Amniotic epithelial cell (primary cell): ENCODE data around the gene AATK.
A peak's percentile ranks its signal among the peaks of the same experiment; 100 is the strongest.

Experiments
- DNase-seq: peaks from one replicate; pipeline ENCODE4 v3.0.0-alpha.2; 2010; ENCODE audit warnings: low read depth

The AATK gene, protein sequence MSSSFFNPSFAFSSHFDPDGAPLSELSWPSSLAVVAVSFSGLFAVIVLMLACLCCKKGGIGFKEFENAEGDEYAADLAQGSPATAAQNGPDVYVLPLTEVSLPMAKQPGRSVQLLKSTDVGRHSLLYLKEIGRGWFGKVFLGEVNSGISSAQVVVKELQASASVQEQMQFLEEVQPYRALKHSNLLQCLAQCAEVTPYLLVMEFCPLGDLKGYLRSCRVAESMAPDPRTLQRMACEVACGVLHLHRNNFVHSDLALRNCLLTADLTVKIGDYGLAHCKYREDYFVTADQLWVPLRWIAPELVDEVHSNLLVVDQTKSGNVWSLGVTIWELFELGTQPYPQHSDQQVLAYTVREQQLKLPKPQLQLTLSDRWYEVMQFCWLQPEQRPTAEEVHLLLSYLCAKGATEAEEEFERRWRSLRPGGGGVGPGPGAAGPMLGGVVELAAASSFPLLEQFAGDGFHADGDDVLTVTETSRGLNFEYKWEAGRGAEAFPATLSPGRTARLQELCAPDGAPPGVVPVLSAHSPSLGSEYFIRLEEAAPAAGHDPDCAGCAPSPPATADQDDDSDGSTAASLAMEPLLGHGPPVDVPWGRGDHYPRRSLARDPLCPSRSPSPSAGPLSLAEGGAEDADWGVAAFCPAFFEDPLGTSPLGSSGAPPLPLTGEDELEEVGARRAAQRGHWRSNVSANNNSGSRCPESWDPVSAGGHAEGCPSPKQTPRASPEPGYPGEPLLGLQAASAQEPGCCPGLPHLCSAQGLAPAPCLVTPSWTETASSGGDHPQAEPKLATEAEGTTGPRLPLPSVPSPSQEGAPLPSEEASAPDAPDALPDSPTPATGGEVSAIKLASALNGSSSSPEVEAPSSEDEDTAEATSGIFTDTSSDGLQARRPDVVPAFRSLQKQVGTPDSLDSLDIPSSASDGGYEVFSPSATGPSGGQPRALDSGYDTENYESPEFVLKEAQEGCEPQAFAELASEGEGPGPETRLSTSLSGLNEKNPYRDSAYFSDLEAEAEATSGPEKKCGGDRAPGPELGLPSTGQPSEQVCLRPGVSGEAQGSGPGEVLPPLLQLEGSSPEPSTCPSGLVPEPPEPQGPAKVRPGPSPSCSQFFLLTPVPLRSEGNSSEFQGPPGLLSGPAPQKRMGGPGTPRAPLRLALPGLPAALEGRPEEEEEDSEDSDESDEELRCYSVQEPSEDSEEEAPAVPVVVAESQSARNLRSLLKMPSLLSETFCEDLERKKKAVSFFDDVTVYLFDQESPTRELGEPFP (N-terminal part only)

DNA sequence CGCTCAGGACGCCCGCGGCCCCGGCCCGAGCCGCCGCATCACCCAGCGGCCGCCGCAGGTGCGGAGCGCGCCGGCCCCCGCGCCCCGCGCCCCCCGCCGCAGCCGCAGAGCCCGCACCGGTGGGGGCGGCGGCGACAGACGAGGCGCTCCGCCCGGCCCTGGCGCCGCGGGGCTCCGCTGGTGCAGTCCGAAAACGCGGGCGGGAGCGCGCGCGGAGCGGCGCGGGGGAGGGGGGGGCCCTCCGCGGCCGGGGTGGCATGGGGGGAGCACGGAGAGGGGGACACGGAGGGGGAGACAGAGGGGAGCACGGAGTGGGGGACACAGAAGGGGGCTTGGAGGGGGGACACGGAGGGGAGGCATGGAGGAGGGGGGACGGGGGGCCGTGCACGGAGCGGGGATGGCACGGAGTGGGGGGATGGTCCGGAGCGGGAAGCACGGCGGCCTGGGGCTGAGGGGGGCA lies at the start of gene AATK:
Gene AATK (minus strand): TSS at position 189 of the 460 bp plus-strand sequence. CDS start 229 bp downstream, outside the sequence.
- DNase-seq = no peak

DNA sequence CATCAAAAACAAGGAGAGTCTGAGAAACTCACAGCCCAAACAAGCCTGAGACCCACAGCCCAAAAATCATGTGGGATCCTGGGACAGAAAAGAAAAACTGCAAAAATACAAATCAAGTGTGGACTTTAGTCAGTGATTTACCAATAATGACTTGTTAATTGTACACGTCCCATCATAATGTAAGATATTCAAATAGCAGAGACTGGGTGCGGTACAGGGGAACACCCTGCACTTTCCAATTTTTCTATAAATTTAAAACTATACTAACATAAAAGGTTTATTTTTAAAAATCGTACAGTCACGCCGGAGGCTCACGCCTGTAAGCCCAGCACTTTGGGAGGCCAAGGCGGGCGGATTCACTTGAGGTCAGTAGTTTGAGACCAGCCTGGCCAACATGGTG lies 48.0 kb upstream of the AATK start:
- DNase-seq = no peak

DNA sequence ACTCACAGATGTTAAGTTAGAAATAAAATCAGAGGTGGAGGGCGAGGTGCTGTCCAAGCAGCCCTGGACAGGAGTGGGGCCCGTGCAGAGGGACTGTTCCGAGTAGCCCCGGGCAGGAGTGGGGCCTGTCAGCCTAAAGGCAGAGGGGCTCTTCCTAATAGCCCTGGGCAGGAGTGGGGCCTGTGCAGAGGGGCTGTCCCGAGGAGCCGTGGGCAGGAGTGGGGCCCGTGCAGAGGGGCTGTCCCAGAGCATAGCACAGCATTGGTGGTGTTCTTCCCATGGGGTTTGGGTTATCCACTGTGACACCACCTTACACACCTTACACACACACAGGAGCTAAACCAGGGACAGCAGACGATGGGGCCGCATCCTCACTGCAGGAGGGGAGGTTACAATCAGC lies 46.3 kb upstream of the AATK start:
- no peak for DNase-seq

DNA sequence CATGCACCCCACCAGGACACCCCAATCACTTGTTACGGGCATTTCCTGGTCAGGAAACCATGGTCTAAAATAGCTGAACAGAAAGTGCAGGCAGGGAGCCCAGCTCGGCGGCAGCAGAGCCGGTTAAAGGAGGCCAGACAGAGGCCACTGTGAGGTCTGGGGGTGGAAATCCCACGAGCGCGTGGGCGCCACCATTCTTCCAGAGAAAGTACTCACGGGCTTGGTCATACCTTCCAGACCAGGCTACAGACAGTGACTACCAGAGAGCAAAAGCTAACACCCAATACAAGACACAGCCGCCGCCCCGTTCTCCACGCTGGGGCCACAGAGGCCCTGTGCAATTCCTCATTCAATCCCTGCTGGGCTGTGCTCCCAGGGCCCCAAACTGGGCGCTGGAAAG lies 44.8 kb upstream of the AATK start:
- DNase-seq = peak; percentile 47

DNA sequence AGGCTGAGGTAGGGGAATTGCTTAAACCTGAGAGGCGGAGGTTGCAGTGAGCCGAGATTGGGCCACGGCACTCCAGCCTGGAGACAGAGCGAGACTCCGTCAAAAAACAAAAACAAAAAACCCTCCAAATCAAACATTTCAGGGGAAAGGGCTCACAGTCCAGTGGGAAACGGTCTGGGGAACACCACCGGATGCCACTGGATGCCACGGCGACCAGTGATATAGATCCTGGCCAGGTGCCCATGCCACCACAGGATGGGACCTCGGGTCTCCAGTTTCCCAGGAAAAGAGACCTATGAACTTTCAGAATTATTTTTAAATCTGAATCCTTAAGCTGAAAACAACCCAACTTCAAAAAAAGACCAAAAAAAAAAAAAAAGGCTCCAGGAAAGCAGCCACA lies 44.4 kb upstream of the AATK start:
- DNase-seq = no peak

DNA sequence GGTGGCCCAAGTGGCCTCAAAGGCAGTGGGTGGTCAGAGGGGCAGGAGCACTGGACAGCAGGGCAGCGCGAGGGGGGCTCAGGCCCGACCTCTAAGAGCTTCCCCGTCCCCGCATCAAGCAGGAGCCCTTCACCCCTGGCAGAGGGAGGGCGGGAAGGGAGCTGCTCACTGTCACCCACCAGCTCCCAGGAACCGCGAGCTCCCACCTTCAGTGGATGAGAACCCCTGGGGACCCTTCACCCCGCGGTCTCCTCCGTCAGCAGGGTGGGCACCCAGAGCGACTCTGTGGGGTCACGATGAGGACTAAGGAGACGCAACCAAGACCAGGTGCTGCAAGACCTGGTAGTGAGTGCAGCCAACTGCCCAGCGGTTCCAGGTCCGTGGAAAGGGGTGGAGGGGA lies 43.1 kb upstream of the AATK start:
- DNase-seq = no peak

DNA sequence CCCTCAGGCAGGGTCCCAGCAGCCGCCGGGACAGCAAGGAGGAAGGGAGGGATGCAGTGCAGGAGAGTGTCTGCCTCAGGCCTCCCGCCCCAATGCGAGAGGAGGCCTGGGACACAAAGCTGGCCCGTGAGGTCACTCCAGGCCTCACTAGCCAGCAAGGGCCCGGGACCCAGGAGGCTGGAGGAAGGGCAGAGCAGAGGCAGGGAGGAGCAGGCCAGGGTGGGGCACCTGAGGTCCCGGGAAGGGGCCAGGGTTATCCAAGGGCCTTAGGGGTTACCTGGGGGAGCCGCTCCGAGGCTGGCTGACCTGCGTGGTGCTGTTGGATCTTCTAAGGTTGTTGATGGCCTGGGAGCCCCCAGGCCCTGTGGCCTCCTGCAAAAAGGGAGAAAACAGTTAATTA lies 42.6 kb upstream of the AATK start:
- DNase-seq = no peak

DNA sequence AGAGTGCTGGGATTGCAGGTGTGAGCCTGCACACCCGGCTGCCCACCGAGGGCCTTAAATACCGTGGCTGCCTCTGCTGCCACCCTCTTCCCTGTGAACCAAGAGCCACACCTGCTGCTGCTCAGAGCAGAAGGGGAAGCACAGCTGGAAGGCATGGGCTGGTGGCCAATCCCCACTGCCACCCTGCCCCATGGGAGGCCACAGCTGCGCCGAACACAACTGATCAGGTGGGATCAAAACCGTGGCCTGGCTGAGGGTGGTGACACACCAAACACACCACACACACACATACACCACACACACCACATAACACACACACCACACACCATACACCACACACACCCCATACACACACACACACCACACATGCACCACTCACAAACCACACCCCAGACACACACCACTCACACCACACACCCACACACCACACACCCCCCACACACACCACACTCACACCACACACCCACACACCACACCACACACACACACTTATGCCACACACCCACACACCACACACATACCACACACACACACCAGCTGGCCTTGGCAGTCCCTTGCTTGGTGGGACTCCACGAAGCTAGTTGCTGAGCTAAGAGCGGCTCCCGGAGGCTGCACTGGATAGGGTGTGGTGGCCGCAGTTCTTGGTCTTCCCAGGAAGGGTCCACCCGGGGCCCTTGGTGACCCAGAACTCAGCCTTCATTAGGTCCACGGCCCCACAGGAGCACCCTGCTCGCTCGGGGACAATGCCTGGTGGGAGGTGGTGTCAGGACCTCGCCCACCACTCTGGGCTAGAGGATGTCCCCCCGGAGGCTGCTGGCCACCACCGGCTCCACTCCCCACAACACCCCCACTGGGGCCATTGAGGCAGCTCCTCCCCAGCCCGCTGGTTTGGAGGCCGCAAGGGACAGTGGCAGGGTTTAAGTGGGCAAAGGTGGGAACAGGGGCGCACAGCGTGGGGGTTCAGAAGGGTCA lies 41.9 kb upstream of the AATK start:
- no peak for DNase-seq

DNA sequence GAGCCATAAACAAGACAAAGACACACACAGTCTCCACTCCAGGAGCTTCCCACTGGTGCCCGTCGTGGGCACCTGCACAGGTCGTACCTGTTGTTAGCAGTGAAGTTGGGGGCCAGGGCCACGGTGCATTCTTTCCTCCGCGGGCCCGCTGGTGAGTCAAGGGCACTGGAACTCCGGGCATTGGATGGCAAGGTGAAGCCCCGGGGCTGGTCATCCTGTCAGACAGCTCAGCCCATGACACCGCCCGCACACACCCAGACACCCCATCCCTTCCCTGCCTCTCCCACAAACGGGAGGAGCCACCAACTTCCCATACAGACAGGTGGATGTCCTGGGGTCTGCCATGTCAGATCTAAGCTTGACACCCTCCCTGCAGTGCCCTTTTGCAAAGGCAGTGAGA lies 40.6 kb upstream of the AATK start:
- no peak for DNase-seq

DNA sequence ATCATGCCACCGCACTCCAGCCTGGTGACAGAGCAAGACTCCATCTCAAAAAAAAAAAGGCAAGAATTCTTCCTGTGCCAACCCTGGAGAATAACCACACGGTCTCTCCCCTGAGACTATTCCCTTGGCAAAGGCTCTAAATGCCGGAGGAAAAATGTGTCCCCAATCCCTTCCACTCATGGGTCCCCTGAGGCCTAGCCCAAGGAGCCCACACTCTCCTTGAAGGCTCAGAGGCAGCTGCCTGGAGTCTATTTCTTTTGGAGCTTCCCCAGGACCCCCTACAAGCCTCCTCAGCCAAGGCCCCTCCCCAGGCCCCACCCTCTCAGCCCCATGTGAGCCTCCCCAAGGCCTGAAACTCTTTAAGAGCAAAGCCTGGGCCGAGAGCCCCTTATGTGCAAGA lies 40.1 kb upstream of the AATK start:
- no peak for DNase-seq

DNA sequence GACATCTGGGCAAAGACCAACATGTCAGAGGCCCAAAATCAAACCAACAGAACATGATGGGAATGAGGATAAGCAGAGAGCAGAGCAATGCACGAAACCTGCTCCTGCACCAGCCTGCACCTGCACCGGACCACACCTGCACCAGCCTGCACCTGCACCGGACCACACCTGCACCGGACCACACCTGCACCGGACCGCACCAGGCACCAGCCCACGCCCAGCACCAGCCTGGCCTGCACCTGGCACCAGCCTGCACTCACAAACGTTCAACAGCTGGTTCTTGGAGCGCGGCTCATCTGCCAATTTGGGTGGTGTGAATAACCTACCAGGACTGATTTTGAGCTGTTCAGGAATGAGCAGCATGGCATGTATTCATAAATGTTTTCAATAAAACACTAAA lies 38.6 kb upstream of the AATK start:
- DNase-seq = no peak

DNA sequence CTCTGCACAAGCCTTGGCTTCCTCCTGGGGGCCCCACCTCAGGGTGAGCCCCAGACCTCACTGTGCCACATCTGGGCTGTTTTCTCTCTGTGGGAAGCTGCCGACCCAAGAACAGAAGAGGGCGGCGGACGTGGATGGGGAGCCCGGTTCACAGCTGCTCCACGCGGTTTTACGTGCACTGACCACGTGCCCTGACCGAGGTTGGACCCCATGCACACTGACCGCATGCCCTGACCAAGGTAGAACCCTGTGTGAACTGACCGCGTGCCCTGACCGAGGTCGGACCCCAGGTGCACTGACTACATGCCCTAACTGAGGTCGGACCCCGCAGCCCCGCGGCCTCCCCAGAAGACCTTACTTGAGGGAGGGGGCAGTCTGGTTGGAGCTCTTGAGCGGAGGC lies 37.1 kb upstream of the AATK start:
- DNase-seq = no peak

DNA sequence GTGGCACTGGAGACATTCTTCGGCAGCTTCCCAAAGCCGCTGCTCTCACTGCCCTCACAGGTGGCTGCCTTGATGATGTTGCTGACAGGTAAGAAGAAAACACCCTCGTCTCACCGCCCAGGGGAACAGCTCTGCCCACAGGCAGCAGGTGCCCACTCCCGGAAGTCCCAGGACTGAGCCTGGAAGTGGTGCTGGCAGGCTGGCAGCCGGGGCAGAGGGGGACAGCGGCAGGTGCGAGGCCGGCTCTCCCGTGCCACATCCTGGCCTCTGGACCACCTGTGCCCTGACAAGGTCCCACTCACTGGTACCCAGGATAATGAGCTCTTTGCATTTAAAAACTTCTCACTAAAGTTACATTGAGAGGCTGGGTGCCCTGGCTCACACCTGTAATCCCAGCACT lies 36.3 kb upstream of the AATK start:
- DNase-seq = no peak

DNA sequence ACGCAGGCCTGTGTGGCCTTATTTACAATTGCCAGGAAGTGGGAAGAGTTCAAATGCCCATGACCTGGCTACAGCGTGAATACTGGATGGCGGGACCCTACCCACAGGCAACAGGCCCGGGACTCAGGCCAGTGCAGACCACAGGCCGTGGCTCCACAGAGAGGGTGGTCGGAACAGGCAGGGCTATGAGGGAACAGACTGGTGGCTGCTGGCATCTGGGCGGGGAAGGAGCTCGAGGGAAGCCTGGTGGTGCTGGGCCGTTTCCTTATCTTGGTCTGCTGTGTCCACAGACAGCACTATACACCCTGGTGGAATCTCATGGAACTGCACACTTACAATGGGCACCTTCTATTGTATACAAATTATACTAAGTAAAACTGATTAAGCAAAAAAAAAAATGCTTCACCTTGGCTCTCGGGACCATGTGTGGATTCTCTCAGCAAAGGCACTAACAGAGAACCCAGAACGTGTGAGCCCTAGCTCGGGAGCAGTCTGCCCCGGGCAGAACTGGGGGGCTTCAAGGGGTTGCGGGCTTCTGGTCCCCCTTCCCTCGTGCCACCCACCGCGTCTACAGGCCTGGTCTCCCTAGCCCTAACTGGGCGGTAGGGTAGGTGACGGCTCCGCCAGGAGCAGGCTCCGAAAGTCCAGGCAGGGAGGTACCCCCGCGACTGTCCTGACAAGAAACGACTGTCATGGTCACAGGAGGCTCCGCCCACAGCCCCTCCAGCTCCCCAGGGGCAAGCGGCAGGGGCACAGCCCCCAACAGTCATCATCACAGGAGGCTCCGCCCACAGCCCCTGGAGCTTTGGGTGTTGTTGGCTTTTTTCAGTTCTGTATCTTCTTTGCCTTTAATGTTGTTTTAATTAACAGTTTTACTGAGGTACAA lies 34.9 kb upstream of the AATK start:
- peak; percentile 75 for DNase-seq

DNA sequence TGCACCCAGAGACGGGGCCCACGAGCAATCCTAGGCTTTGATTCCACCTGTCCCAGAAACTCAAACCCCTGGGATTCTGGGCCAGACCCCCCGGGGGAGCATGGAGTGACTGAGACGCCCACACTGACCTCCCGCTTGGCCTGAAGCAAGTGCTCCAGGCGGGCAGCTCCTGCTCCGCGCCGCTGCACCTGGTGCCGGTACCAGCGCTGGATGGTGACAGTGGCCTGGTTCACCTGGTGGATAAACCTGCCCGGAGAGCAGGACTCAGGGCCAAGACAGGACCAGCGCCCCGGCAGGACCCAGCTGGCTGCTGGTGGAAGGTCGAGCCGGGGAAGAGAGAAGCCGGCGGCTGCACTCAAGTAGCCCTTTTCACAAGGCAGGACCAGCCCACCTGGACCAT lies 34.2 kb upstream of the AATK start:
- DNase-seq = no peak

DNA sequence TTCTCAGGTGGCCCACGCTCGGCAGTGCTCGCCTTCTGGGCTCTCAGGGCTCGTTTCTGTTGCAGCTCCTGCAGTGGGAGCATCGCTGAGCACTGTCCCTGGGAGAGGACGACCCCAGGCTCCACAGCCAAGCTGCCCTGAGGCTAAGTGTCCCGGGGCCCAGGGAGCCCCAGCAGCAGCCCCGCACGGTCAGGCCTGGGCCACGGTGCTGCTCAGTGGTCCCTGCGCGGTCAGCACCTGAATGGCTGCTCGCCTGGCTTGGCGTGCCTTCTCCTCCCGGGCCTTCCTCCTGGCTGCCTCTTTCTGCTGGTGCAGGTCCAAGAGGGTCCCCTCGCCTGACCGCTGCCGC lies 33.4 kb upstream of the AATK start:
- DNase-seq = no peak

DNA sequence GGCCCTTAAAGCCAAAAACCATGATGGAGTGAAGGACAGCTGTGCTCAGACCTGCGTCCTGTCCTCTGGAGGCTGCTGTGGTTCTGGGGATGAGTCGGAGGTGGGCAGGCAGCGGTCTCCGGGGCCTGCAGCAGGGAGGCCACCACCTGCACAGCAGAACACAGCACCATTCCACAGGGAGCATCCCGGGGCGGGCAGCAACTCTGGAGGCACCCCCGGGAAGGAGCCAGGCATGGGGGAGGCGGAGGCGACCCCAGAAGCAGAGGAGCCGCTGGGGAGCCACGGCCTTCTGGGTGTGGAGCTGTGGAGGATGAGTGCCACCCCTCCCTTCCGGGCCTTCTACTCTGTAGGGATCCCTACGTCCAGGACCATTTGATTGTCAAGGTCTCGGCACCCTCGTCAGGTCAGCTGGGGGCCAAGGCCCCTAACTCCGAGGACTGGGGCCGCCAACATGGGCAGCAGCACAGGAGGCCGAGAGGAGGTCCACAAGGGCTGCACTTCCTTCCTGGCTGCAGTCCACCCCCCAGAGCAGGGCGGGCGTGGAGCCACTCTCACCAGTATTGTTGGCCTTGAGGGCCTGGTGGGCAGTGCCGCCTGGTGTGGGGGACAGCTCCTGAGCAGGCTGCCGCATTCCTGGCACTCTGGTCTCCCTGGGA lies 32.9 kb upstream of the AATK start:
- peak; percentile 11 for DNase-seq

DNA sequence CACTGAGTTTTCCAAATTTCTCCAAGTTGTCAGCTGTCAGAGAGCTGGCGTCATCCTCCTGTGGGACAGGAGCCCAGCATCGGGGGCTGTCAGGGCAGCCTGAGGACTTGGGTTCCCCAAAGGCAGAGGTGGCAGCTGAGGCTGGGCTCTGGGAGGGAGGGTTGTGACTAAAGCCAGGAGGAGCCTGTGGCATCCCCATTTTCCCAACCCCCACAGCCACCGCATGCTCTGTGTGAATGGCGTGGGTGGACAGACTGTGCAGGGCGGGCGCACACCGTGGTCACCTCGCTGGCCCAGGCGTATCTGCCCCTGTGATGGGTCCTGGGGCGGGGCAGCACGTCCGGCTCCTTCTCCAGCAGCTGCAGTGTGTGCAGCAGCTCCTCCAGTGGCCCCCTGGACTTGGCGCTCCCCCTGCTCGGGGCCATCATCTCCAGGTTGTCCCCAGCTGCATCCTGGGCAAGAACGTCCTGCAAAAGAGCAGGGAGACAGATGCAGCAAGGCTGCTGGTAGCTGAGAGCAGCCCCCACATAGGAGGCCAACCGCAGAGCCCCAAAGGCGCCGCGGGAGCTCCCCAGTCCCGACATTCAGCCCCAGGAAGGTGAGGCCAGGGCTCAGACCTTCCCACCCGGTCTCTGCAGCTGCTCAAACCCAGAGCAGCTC lies 31.9 kb upstream of the AATK start:
- no peak for DNase-seq

DNA sequence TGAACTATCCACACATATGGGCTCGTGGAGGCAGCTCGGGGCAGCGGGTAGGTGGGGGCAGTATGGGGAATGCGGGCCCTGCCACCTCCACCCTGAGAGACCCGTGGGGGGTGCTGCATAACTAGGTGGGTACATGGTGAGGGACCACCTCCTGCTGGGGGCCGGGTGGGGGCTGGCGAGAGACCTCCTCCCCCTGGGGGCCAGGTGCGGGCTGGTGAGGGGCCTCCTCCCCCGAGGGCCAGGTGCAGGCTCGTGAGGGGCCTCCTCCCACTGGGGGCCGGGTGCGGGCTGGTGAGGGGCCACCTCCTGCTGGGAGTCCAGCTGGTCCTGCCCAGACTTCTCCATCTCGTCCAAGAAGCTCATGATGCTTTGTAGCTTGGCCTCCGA lies 31.4 kb upstream of the AATK start:
- DNase-seq = no peak
